ENCODE results near the gene TEAD4.

- TF ChIP-seq POLR2A (IDR thresholded peaks at IDR 0.05) = no peak
- TF ChIP-seq, protein P1, sequence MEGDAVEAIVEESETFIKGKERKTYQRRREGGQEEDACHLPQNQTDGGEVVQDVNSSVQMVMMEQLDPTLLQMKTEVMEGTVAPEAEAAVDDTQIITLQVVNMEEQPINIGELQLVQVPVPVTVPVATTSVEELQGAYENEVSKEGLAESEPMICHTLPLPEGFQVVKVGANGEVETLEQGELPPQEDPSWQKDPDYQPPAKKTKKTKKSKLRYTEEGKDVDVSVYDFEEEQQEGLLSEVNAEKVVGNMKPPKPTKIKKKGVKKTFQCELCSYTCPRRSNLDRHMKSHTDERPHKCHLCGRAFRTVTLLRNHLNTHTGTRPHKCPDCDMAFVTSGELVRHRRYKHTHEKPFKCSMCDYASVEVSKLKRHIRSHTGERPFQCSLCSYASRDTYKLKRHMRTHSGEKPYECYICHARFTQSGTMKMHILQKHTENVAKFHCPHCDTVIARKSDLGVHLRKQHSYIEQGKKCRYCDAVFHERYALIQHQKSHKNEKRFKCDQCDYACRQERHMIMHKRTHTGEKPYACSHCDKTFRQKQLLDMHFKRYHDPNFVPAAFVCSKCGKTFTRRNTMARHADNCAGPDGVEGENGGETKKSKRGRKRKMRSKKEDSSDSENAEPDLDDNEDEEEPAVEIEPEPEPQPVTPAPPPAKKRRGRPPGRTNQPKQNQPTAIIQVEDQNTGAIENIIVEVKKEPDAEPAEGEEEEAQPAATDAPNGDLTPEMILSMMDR (IDR thresholded peaks at IDR 0.05) = no peak
These were observed 45.7 kb downstream of the TEAD4 start for GRCh38 chr12:3004655-3005565.
